GM19324 (cell line): ENCODE measurements around the gene DPEP3.

Experiments used
- ATAC-seq: cut with Tn5 transposase; IDR thresholded peaks from one replicate; pipeline ENCODE4 v1.9.1; 2021; ENCODE audit warnings: mild to moderate bottlenecking, moderate library complexity; ENCODE audit not compliant: unreplicated experiment, low FRiP score

The DPEP3 gene

DNA sequence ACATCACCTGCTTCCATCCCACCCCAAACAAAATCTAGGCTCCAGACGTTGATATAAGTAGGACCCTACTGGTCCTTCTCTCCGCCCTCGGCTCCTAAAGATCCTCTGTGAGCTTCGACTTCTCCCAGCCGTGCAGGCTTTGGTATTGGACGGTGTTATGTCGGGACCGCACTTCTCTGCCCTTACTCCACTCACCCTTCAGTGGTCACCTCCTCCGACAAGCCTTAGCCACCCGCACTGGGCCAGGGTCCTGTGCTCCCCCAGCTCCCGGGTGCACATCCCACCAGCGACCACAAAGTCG is 45.2 kb downstream of the DPEP3 start:
- no peak for ATAC-seq

GRCh38 chr16:67934306-67935100 is 45.8 kb downstream of the DPEP3 start:
- no peak for ATAC-seq

DNA sequence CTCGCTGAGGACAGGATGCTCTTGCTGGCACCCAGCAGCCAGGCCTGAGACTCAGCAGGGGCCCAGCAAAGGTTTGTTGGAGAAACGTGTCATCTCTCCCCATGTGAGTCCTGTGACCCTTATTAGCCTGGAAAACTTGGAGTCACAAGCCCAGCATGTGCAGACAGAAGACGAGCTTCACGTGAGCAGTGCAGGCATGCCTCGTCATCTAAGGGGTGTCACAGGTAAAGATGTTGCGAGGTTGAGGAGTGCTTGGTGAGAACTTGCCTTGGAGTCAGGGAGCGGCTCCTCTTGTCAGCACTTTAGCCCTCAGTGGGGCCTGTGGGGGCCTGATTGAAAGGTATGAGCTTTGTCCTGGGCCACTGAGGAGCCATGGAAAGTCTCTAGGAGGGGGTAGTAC is 46.5 kb downstream of the DPEP3 start:
- no peak for ATAC-seq

GRCh38 chr16:67932462-67932840 is 47.8 kb downstream of the DPEP3 start:
- no peak for ATAC-seq

- ATAC-seq = no peak
Observed at GRCh38 chr16:67931712-67932461, 48.4 kb downstream of the DPEP3 start, which contains the start of gene CTRL. CTRL (minus strand) TSS chr16:67931862; CDS start chr16:67931852, 10 bp downstream.

DNA sequence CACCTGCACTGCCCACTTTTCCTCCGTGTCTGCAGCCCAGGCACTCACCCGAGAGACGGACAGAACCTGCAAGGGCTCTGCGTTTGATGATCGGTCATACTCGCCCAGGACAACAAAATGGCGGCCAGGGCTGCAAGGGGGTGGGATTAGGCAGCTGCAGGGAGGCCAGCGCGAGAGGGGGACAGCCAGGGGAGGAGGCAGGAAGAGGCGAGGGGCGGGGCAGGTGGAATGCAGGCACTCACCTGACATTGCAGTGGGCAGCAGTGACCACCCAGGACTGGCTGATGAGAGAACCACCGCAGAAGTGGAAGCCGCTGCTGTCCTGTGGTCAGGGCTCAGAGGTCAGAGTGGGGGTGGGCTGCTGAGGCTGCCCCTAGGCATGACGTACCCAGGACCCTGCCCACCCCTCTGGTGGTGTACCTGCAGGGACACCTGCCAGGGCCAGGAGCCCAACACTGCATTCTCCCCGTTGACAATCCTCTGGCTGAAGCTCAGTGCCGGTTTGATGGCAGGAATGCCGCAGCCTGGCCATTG is 49.6 kb downstream of the DPEP3 start:
- no peak for ATAC-seq

DNA sequence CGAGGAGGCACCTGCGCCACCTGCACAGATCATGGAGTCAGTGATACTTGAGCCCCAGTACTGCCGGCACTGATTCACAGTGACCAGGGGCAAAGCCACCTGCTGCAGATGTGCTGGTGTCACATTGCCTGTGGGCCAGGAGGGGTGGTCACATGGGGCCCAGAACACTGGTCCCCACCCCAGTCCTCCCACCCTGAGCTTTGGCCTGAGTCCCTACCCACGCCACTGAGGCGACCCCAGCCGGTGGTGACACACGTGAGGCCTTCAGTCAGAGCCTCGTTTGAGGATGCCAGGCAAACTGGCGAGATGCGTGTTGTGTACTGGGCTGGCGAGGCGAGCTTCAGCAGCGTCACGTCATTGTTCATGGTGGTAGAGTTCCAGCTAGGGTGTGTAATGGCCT is 50.1 kb downstream of the DPEP3 start:
- ATAC-seq = no peak

DNA sequence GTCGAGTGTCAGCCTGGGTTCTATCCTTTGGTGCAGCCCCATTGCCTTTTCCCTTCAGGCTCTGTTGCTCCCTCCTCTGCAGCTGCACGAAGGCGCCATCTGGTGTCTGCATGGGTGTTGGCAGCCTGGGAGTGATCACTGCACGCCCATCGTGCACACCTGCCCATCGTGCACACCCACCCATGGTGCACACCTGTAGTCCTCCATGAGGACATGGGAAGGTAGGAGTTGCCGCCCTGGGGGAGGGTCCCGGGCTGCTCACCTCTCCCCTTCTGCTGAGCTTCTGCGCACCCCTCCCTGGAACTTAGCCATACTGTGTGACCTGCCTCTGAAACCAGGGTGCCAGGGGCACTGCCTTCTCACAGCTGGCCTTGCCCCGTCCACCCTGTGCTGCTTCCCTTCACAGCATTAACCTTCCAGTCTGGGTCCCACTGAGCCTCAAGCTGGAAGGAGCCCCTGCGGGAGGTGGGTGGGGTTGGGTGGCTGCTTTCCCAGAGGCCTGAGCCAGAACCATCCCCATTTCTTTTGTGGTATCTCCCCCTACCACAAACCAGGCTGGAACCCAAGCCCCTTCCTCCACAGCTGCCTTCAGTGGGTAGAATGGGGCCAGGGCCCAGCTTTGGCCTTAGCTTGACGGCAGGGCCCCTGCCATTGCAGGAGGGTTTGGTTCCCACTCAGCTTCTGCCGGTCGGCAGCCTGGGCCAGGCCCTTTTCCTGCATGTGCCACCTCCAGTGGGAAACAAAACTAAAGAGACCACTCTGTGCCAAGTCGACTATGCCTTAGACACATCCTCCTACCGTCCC is 51.5 kb downstream of the DPEP3 start:
- no peak for ATAC-seq

GRCh38 chr16:67928147-67928546 is 52.2 kb downstream of the DPEP3 start:
- ATAC-seq = no peak

DNA sequence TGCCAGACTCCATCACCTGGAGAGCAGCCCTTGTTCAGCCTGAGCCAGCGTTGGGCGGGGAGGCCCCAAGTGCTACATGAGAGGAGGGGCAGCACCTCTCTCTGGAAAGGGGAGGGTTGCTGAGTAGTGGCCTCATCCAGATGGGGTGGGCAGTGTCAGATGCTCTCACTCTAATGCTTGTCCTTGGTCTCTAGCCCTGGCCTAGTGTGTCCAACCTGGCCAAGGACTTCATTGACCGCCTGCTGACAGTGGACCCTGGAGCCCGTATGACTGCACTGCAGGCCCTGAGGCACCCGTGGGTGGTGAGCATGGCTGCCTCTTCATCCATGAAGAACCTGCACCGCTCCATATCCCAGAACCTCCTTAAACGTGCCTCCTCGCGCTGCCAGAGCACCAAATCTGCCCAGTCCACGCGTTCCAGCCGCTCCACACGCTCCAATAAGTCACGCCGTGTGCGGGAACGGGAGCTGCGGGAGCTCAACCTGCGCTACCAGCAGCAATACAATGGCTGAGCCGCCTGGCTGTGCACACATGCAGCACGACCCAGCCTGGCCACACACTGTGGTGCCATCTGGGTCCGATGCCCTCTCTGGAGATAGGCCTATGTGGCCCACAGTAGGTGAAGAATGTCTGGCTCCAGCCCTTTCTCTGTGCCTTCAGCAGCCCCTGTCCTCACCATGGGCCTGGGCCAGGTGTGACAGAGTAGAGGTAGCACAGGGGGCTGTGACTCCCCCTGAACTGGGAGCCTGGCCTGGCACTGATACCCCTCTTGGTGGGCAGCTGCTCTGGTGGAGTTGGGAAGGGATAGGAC is 53.0 kb downstream of the DPEP3 start:
- no peak for ATAC-seq

GRCh38 chr16:67926181-67926750 is 54.0 kb downstream of the DPEP3 start:
- ATAC-seq = no peak
